WTC11 (cell line): ENCODE results near the gene COMMD10. TPM values are rescaled to one million over a fixed set of nuclear protein-coding genes. Genes with fewer than 3 reads are reported as not detected.

ENCODE experiments used
- ATAC-seq: fragments of 200-7000 bp; cut with Tn5 transposase; 2 replicates; pipeline ENCODE4 v1.10.0; 2021; ENCODE audit warnings: mild to moderate bottlenecking, moderate library complexity
- CTCF ChIA-PET: fragments of 300-600 bp; sonication (Branson Sonifier 250); formaldehyde crosslinking; loops from one replicate; lab custom pipeline; 2021; ENCODE audit warnings: antibody characterized with exemption; lab: Charles Lee
- POLR2A ChIA-PET: fragments of 350-600 bp; sonication (Branson Sonifier 250); formaldehyde crosslinking; loops from one replicate; lab custom pipeline; 2021; ENCODE audit warnings: antibody characterized with exemption; lab: Charles Lee
- DNase-seq: peaks from one replicate; pipeline ENCODE4 v3.0.0; 2021; ENCODE audit warnings: low spot score
- H3K27ac Mint-ChIP-seq: 2 replicates; pipeline ENCODE4 v1.8.0; 2021; ENCODE audit warnings: mixed read lengths
- H3K27me3 Mint-ChIP-seq: 2 replicates; pipeline ENCODE4 v1.8.0; 2021; ENCODE audit warnings: low read depth, mild to moderate bottlenecking, moderate library complexity, mixed read lengths
- H3K36me3 Mint-ChIP-seq: 2 replicates; pipeline ENCODE4 v1.8.0; 2021; ENCODE audit warnings: mixed read lengths
- H3K4me1 Mint-ChIP-seq: 2 replicates; pipeline ENCODE4 v1.8.0; 2022; ENCODE audit warnings: mixed read lengths
- H3K4me3 Mint-ChIP-seq: 2 replicates; pipeline ENCODE4 v1.8.0; 2021; ENCODE audit warnings: mild to moderate bottlenecking, moderate library complexity, mixed read lengths
- H3K9me3 Mint-ChIP-seq: 2 replicates; pipeline ENCODE4 v1.8.0; 2021; ENCODE audit warnings: mixed read lengths
- ATF1 ChIP-seq: sonication (generic); formaldehyde crosslinking; IDR thresholded peaks from 2 replicates; pipeline ENCODE4 v1.8.1; 2023; ENCODE audit warnings: mild to moderate bottlenecking, moderate library complexity, missing genetic modification reagents
- CDX4 ChIP-seq: fragments of 250-450 bp; sonication (Bioruptor Pico); IDR thresholded peaks from 2 replicates; pipeline ENCODE4 v1.9.0; 2021; ENCODE audit warnings: moderate library complexity, mild to moderate bottlenecking, inconsistent platforms, borderline replicate concordance
- CREM ChIP-seq: sonication (generic); formaldehyde crosslinking; IDR thresholded peaks from 2 replicates; pipeline ENCODE4 v1.8.1; 2022; ENCODE audit warnings: mild to moderate bottlenecking, missing genetic modification reagents, moderate library complexity
- FOXJ3 ChIP-seq: sonication (generic); formaldehyde crosslinking; IDR thresholded peaks from 2 replicates; pipeline ENCODE4 v1.9.0; 2021; ENCODE audit warnings: missing genetic modification reagents, mild to moderate bottlenecking, borderline replicate concordance
- FOXP1 ChIP-seq: sonication (generic); formaldehyde crosslinking; IDR thresholded peaks from 2 replicates; pipeline ENCODE4 v1.8.0; 2022; ENCODE audit warnings: missing genetic modification reagents, mild to moderate bottlenecking, moderate library complexity, borderline replicate concordance
- GABPB1 ChIP-seq: sonication (generic); formaldehyde crosslinking; IDR thresholded peaks from 2 replicates; pipeline ENCODE4 v1.8.1; 2023; ENCODE audit warnings: mild to moderate bottlenecking, missing genetic modification reagents
- GRHL2 ChIP-seq: fragments of 250-450 bp; sonication (Bioruptor Pico); IDR thresholded peaks from 2 replicates; pipeline ENCODE4 v1.8.0; 2022; ENCODE audit warnings: mild to moderate bottlenecking, moderate library complexity; ENCODE audit not compliant: insufficient replicate concordance, severe bottlenecking
- HMGA2 ChIP-seq: fragments of 250-450 bp; sonication (Bioruptor Pico); IDR thresholded peaks from 2 replicates; pipeline ENCODE4 v1.4.0; 2021; ENCODE audit warnings: mild to moderate bottlenecking, moderate library complexity
- IRF2 ChIP-seq: sonication (generic); formaldehyde crosslinking; IDR thresholded peaks from 2 replicates; pipeline ENCODE4 v1.8.0; 2022; ENCODE audit warnings: low read depth, missing genetic modification reagents, borderline replicate concordance
- JAZF1 ChIP-seq: fragments of 250-450 bp; sonication (Bioruptor Pico); IDR thresholded peaks from 2 replicates; pipeline ENCODE4 v1.9.0; 2021; ENCODE audit warnings: moderate library complexity, mild to moderate bottlenecking, inconsistent platforms
- TEAD4 ChIP-seq: sonication (generic); formaldehyde crosslinking; IDR thresholded peaks from 2 replicates; pipeline ENCODE4 v1.8.0; 2022; ENCODE audit warnings: mild to moderate bottlenecking, missing genetic modification reagents
- total RNA-seq: library from RNA; stranded (reverse); gene quantifications from 3 replicates; pipeline ENCODE4 v1.2.3, GENCODE V29; 2021
- TF ChIP-seq, protein P1 (sequence below): sonication (generic); formaldehyde crosslinking; IDR thresholded peaks from 2 replicates; pipeline ENCODE4 v1.8.0; 2023; ENCODE audit warnings: missing genetic modification reagents, mild to moderate bottlenecking, borderline replicate concordance
- TF ChIP-seq, protein P2 (sequence below): sonication (generic); formaldehyde crosslinking; IDR thresholded peaks from 2 replicates; pipeline ENCODE4 v1.8.1; 2022; ENCODE audit warnings: mild to moderate bottlenecking, moderate library complexity, missing genetic modification reagents
- TF ChIP-seq, protein P3 (sequence below): sonication (generic); formaldehyde crosslinking; IDR thresholded peaks from 2 replicates; pipeline ENCODE4 v1.8.1; 2022; ENCODE audit warnings: missing genetic modification reagents, borderline replicate concordance
- TF ChIP-seq, protein P4 (sequence below): fragments of 250-450 bp; sonication (Bioruptor Pico); IDR thresholded peaks from 2 replicates; pipeline ENCODE4 v1.9.0; 2021; ENCODE audit warnings: mild to moderate bottlenecking, borderline replicate concordance
- TF ChIP-seq, protein P5 (sequence below): fragments of 250-450 bp; sonication (Bioruptor Pico); IDR thresholded peaks from 2 replicates; pipeline ENCODE4 v1.8.0; 2021; ENCODE audit warnings: mild to moderate bottlenecking

COMMD10 gene
- total RNA-seq, 1 experiment from 2014 or later: 34.5 TPM

DNA sequence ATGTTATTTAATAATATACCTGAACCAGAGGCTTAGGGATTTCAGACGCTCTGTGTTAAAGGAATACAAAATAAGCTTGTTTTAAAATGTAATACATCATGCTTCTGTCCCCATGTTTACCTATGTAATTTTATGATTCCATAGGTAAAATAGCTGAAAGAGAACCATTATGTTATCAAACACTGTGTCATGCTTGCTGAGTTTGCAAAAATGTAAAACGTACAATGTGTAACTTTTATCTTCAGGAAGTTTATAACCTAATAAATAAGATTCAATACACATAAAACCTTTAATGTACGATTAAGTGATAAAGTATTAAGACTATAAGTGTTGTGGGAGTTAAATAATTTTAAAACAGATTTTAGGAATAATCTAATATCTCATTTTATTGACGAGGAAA is 94.1 kb downstream of the COMMD10 start:
- no peak for DNase-seq
- H3K36me3 Mint-ChIP-seq: peaks cover 5% of the 10 kb centered on the region; the same call in 1 of the 2 replicates
- ATAC-seq: no peak
- H3K4me3 Mint-ChIP-seq: no peak overlapping the region
- H3K27me3 Mint-ChIP-seq: no peaks in the 10 kb centered on the region
- no peak overlapping the region for H3K27ac Mint-ChIP-seq
- ChIA-PET CTCF (interaction anchor here (0.7 kb wide), 1 partner anchor 110 kb away, joined by 3 read pairs; no protein-coding TSS in a partner anchor), POLR2A (no interaction called here)
- H3K4me1 Mint-ChIP-seq: peaks cover 19% of the 10 kb centered on the region
- peaks cover 5% of the 10 kb centered on the region for H3K9me3 Mint-ChIP-seq
- TF ChIP-seq IRF2 (CRISPR knock-in tag) (no peak), GABPB1 (no peak), ATF1 (CRISPR knock-in tag) (no peak), FOXP1 (no peak), FOXJ3 (no peak), CREM (CRISPR knock-in tag) (no peak), JAZF1 (CRISPR knock-in tag) (no peak), TEAD4 (CRISPR knock-in tag) (no peak), HMGA2 (CRISPR knock-in tag) (no peak), GRHL2 (CRISPR knock-in tag) (no peak), CDX4 (CRISPR knock-in tag) (no peak)
- TF ChIP-seq, protein P1, sequence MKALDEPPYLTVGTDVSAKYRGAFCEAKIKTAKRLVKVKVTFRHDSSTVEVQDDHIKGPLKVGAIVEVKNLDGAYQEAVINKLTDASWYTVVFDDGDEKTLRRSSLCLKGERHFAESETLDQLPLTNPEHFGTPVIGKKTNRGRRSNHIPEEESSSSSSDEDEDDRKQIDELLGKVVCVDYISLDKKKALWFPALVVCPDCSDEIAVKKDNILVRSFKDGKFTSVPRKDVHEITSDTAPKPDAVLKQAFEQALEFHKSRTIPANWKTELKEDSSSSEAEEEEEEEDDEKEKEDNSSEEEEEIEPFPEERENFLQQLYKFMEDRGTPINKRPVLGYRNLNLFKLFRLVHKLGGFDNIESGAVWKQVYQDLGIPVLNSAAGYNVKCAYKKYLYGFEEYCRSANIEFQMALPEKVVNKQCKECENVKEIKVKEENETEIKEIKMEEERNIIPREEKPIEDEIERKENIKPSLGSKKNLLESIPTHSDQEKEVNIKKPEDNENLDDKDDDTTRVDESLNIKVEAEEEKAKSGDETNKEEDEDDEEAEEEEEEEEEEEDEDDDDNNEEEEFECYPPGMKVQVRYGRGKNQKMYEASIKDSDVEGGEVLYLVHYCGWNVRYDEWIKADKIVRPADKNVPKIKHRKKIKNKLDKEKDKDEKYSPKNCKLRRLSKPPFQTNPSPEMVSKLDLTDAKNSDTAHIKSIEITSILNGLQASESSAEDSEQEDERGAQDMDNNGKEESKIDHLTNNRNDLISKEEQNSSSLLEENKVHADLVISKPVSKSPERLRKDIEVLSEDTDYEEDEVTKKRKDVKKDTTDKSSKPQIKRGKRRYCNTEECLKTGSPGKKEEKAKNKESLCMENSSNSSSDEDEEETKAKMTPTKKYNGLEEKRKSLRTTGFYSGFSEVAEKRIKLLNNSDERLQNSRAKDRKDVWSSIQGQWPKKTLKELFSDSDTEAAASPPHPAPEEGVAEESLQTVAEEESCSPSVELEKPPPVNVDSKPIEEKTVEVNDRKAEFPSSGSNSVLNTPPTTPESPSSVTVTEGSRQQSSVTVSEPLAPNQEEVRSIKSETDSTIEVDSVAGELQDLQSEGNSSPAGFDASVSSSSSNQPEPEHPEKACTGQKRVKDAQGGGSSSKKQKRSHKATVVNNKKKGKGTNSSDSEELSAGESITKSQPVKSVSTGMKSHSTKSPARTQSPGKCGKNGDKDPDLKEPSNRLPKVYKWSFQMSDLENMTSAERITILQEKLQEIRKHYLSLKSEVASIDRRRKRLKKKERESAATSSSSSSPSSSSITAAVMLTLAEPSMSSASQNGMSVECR: no peak
- TF ChIP-seq, protein P2, sequence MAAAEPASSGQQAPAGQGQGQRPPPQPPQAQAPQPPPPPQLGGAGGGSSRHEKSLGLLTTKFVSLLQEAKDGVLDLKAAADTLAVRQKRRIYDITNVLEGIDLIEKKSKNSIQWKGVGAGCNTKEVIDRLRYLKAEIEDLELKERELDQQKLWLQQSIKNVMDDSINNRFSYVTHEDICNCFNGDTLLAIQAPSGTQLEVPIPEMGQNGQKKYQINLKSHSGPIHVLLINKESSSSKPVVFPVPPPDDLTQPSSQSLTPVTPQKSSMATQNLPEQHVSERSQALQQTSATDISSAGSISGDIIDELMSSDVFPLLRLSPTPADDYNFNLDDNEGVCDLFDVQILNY (CRISPR knock-in tag): no peak
- TF ChIP-seq, protein P3, sequence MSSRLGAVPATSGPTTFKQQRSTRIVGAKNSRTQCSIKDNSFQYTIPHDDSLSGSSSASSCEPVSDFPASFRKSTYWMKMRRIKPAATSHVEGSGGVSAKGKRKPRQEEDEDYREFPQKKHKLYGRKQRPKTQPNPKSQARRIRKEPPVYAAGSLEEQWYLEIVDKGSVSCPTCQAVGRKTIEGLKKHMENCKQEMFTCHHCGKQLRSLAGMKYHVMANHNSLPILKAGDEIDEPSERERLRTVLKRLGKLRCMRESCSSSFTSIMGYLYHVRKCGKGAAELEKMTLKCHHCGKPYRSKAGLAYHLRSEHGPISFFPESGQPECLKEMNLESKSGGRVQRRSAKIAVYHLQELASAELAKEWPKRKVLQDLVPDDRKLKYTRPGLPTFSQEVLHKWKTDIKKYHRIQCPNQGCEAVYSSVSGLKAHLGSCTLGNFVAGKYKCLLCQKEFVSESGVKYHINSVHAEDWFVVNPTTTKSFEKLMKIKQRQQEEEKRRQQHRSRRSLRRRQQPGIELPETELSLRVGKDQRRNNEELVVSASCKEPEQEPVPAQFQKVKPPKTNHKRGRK (CRISPR knock-in tag): no peak
- TF ChIP-seq, protein P4, sequence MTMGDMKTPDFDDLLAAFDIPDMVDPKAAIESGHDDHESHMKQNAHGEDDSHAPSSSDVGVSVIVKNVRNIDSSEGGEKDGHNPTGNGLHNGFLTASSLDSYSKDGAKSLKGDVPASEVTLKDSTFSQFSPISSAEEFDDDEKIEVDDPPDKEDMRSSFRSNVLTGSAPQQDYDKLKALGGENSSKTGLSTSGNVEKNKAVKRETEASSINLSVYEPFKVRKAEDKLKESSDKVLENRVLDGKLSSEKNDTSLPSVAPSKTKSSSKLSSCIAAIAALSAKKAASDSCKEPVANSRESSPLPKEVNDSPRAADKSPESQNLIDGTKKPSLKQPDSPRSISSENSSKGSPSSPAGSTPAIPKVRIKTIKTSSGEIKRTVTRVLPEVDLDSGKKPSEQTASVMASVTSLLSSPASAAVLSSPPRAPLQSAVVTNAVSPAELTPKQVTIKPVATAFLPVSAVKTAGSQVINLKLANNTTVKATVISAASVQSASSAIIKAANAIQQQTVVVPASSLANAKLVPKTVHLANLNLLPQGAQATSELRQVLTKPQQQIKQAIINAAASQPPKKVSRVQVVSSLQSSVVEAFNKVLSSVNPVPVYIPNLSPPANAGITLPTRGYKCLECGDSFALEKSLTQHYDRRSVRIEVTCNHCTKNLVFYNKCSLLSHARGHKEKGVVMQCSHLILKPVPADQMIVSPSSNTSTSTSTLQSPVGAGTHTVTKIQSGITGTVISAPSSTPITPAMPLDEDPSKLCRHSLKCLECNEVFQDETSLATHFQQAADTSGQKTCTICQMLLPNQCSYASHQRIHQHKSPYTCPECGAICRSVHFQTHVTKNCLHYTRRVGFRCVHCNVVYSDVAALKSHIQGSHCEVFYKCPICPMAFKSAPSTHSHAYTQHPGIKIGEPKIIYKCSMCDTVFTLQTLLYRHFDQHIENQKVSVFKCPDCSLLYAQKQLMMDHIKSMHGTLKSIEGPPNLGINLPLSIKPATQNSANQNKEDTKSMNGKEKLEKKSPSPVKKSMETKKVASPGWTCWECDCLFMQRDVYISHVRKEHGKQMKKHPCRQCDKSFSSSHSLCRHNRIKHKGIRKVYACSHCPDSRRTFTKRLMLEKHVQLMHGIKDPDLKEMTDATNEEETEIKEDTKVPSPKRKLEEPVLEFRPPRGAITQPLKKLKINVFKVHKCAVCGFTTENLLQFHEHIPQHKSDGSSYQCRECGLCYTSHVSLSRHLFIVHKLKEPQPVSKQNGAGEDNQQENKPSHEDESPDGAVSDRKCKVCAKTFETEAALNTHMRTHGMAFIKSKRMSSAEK (CRISPR knock-in tag): no peak
- TF ChIP-seq, protein P5, sequence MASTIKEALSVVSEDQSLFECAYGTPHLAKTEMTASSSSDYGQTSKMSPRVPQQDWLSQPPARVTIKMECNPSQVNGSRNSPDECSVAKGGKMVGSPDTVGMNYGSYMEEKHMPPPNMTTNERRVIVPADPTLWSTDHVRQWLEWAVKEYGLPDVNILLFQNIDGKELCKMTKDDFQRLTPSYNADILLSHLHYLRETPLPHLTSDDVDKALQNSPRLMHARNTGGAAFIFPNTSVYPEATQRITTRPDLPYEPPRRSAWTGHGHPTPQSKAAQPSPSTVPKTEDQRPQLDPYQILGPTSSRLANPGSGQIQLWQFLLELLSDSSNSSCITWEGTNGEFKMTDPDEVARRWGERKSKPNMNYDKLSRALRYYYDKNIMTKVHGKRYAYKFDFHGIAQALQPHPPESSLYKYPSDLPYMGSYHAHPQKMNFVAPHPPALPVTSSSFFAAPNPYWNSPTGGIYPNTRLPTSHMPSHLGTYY (CRISPR knock-in tag): no peak
